Keratinocyte (primary cell): ENCODE data around the gene LARGE1. TPM values are rescaled to one million over a fixed set of nuclear protein-coding genes. Genes with fewer than 3 reads are reported as not detected.

Source experiments
- DNase-seq: peaks from one replicate; pipeline ENCODE4 v3.0.0-alpha.2; 2011; ENCODE audit warnings: low read depth, missing footprints, low spot score
- FAIRE-seq: peaks from 2 replicates; lab custom pipeline; 2011; peaks lifted over from hg19 to GRCh38; lab: Jason Lieb, UNC
- H2AFZ ChIP-seq: 2 replicates; pipeline ENCODE4 v1.6.0; 2012; ENCODE audit warnings: low read length, control low read depth, inconsistent platforms; ENCODE audit not compliant: control insufficient read depth
- H3K27ac ChIP-seq: 2 replicates; pipeline ENCODE4 v1.5.1; 2011; ENCODE audit warnings: low read length; ENCODE audit not compliant: control insufficient read depth, insufficient read depth
- H3K27me3 ChIP-seq: 3 replicates; pipeline ENCODE4 v1.6.0; 2011; ENCODE audit warnings: low read length; ENCODE audit not compliant: control insufficient read depth, insufficient read depth; ENCODE audit errors: extremely low read depth
- H3K36me3 ChIP-seq, 2 experiments: 2 replicates in 1 of 2; 3 replicates in 1 of 2; pipeline ENCODE4 v1.5.1; 2011; ENCODE audit warnings: low read length in 2 of 2, mild to moderate bottlenecking in 1 of 2; ENCODE audit not compliant: control insufficient read depth in 2 of 2, insufficient read depth in 2 of 2; ENCODE audit errors: extremely low read depth in 1 of 2
- H3K4me1 ChIP-seq: 3 replicates; pipeline ENCODE4 v1.5.1; 2011; ENCODE audit warnings: low read length; ENCODE audit not compliant: control insufficient read depth, insufficient read depth; ENCODE audit errors: extremely low read depth
- H3K4me2 ChIP-seq: 3 replicates; pipeline ENCODE4 v1.6.0; 2011; ENCODE audit warnings: low read depth, low read length; ENCODE audit not compliant: control insufficient read depth, insufficient read depth; ENCODE audit errors: extremely low read depth
- H3K4me3 ChIP-seq, 3 experiments: fragments of 200-600 bp in 1 of 3; sonication (generic) in 1 of 3; 2 replicates in 2 of 3; 3 replicates in 1 of 3; pipeline ENCODE4 v1.5.1; 2011 to 2016; ENCODE audit warnings: low read length in 3 of 3, mild to moderate bottlenecking in 3 of 3, control low read depth in 2 of 3, inconsistent platforms in 1 of 3, low read depth in 1 of 3, mixed read lengths in 1 of 3, mixed run types in 1 of 3, moderate library complexity in 1 of 3; ENCODE audit not compliant: control insufficient read depth in 2 of 3, insufficient read depth in 2 of 3; ENCODE audit errors: extremely low read depth in 1 of 3
- H3K79me2 ChIP-seq: 2 replicates; pipeline ENCODE4 v1.6.0; 2012; ENCODE audit warnings: low read length; ENCODE audit not compliant: control insufficient read depth, insufficient read depth
- H3K9ac ChIP-seq: 3 replicates; pipeline ENCODE4 v1.6.0; 2011; ENCODE audit warnings: low read length; ENCODE audit not compliant: control insufficient read depth, insufficient read depth; ENCODE audit errors: extremely low read depth
- H3K9me1 ChIP-seq: 3 replicates; pipeline ENCODE4 v1.6.0; 2011; ENCODE audit warnings: low read length; ENCODE audit not compliant: control insufficient read depth, insufficient read depth; ENCODE audit errors: extremely low read depth
- H3K9me3 ChIP-seq: 2 replicates; pipeline ENCODE4 v1.5.1; 2012; ENCODE audit warnings: low read depth, low read length; ENCODE audit not compliant: control insufficient read depth
- H4K20me1 ChIP-seq: 3 replicates; pipeline ENCODE4 v1.6.0; 2011; ENCODE audit warnings: low read length; ENCODE audit not compliant: control insufficient read depth, insufficient read depth; ENCODE audit errors: extremely low read depth
- CTCF ChIP-seq, 3 experiments: IDR thresholded peaks in 1 of 3; conservative IDR thresholded peaks in 1 of 3; optimal IDR thresholded peaks in 1 of 3; 2 replicates in 2 of 3; 3 replicates in 1 of 3; pipeline versions ENCODE3 to v1.5.1; 2011; ENCODE audit warnings: low read length in 3 of 3, mild to moderate bottlenecking in 3 of 3, moderate library complexity in 2 of 3, control low read depth in 1 of 3, inconsistent platforms in 1 of 3; ENCODE audit not compliant: insufficient read depth in 2 of 3; ENCODE audit errors: extremely low read depth in 1 of 3
- EZH2 ChIP-seq: IDR thresholded peaks from one replicate; pipeline ENCODE4 v1.6.1; 2012; ENCODE audit warnings: inconsistent platforms, mild to moderate bottlenecking, low read length, moderate library complexity
- dilution Hi-C: fragments of 300-500 bp; cut with MboI; formaldehyde crosslinking; loops from one replicate; pipeline ENCODE4 v1.7.0; 2020; ENCODE audit warnings: low sequenced_read_pairs; ENCODE audit not compliant: extremely low pct_ligation_motif_present
- polyA plus RNA-seq, 5 experiments: library from polyadenylated mRNA; depleted of rRNA in 3 of 5; stranded (reverse) in 3 of 5; stranded (forward) in 1 of 5; unstranded in 1 of 5; fragments of >200 nt; gene quantifications; 1 replicate in 1 of 5; 2 replicates in 3 of 5; 3 replicates in 1 of 5; pipeline versions ENCODE4 v1.2.1 to v1.2.3, GENCODE V29; 2011 to 2012; ENCODE audit warnings: missing spikeins in 2 of 5, low read depth in 1 of 5, low replicate concordance in 1 of 5

LARGE1 gene
- polyA plus RNA-seq, 1 donor (not counting 4 experiments of a cell fraction or from before 2014, with no cell fraction given), result 4.5 TPM

- Histone ChIP-seq H2AFZ (no peak overlapping the region), H3K4me2 (no peak overlapping the region), H3K4me1 (peaks cover 9% of the 10 kb centered on the region), H3K36me3 (no peaks in the 10 kb centered on the region), H3K4me3 (no peak overlapping the region), H3K9ac (no peak overlapping the region), H3K9me1 (no peaks in the 10 kb centered on the region), H3K27ac (no peak overlapping the region), H3K79me2 (no peaks in the 10 kb centered on the region), H4K20me1 (no peaks in the 10 kb centered on the region), H3K27me3 (no peaks in the 10 kb centered on the region), H3K9me3 (peaks cover 7% of the 10 kb centered on the region)
- DNase-seq (no peak), FAIRE-seq (no peak)
- no peak for TF ChIP-seq CTCF (optimal IDR thresholded peaks at IDR 0.05 in 1 of 3, IDR thresholded peaks at IDR 0.05 in 1 of 3, conservative IDR thresholded peaks at IDR 0.05 in 1 of 3; ENCODE audit: extremely low read depth in 1 of 3, insufficient read depth in 2 of 3, low read length in 3 of 3)
- TF ChIP-seq EZH2, result no peak
- dilution Hi-C loops, result no loop called here
Observed at GRCh38 chr22:33788927-33789326, 131.3 kb downstream of the LARGE1 start.

GRCh38 chr22:33787645-33788456, 132.4 kb downstream of the LARGE1 start:
- no peak overlapping the region for H3K27ac ChIP-seq
- no peak overlapping the region for H3K9ac ChIP-seq
- H4K20me1 ChIP-seq, result no peaks in the 10 kb centered on the region
- H3K27me3 ChIP-seq, result no peaks in the 10 kb centered on the region
- no peaks in the 10 kb centered on the region for H3K36me3 ChIP-seq
- no peak overlapping the region for H3K4me2 ChIP-seq
- H3K79me2 ChIP-seq, result no peaks in the 10 kb centered on the region
- peaks cover 7% of the 10 kb centered on the region for H3K9me3 ChIP-seq
- no peak overlapping the region for H3K4me3 ChIP-seq
- TF ChIP-seq EZH2 (no peak), CTCF (optimal IDR thresholded peaks at IDR 0.05 in 1 of 3, IDR thresholded peaks at IDR 0.05 in 1 of 3, conservative IDR thresholded peaks at IDR 0.05 in 1 of 3; ENCODE audit: extremely low read depth in 1 of 3, insufficient read depth in 2 of 3, low read length in 3 of 3) (no peak)
- H2AFZ ChIP-seq, result no peak overlapping the region
- peaks cover 9% of the 10 kb centered on the region for H3K4me1 ChIP-seq
- no peak for FAIRE-seq
- dilution Hi-C loops, result no loop called here
- DNase-seq, result no peak
- no peaks in the 10 kb centered on the region for H3K9me1 ChIP-seq
